NCI-H2107 (cell line): ENCODE measurements around the gene MEPCE.

Experiments used
- DNase-seq: peaks from one replicate; lab custom pipeline; 2025; lab: John Stamatoyannopoulos, UW

Gene MEPCE

DNA sequence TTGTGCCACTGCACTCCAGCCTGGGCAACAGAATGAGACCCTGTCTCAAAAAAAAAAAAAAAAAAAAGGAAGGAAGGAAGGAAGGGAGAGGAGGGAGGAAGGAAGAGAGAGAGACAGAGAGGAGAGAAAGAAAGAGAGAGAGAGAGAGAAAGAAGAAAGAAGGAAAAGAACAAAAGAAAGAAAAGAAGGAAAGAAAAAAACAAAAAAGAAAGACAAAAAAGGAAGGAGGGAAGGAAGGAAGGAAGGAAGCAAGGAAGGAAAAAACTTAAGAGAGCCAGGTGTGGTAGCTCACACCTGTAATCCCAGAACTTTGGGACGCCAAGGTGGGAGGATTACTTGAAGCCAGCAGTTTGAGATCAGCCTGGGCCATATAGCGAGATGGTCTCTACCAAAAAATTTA, 35.2 kb downstream of the MEPCE start:
- no peak for DNase-seq

DNA sequence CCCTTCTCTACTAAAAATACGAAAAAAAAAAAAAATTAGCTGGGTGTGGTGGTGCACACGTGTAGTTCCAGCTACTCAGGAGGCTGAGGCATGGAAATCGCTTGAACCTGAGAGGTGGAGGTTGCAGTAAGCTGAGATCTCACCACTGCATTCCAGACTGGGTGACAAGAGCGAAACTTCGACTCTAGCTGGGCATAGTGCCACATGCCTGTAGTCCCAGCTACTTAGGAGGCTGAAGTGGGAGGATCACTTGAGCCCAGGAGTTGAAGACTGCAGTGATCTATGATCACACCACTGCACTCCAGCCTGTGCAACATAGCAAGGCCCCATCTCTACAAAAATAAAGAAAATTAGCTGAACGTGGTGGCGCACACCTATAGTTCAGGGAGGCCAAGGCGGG, 35.7 kb downstream of the MEPCE start:
- no peak for DNase-seq

DNA sequence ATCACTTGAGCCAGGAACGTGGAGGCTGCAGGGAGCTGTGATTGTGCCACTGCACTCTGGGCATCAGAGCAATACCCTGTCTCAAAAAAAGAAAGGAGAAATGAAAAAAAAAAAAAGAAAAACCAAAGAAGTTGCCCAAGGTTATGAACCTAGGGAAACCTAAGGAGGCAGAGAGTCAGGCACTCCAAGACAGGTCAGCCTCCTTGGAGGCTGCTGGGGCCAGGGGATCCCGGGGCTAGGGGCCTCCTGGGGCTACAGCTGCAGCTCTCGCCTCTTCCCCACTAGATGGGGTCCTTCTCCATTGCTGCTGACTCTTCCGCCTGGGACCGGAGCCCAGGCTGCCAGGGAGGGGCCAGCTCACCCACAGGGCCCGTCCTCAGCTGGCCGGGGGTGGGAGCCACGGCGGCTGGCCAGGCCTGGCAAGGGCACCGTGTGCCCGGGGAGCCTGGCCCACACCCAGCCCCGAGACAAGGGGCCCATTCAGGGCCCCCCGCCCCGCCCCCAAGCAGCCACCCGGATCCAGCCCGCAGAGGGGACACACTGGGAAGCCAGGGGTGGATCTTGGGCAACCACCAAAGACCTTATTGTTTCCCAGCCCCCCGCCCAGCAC, 36.2 kb downstream of the MEPCE start:
- peak; percentile 30 for DNase-seq

DNA sequence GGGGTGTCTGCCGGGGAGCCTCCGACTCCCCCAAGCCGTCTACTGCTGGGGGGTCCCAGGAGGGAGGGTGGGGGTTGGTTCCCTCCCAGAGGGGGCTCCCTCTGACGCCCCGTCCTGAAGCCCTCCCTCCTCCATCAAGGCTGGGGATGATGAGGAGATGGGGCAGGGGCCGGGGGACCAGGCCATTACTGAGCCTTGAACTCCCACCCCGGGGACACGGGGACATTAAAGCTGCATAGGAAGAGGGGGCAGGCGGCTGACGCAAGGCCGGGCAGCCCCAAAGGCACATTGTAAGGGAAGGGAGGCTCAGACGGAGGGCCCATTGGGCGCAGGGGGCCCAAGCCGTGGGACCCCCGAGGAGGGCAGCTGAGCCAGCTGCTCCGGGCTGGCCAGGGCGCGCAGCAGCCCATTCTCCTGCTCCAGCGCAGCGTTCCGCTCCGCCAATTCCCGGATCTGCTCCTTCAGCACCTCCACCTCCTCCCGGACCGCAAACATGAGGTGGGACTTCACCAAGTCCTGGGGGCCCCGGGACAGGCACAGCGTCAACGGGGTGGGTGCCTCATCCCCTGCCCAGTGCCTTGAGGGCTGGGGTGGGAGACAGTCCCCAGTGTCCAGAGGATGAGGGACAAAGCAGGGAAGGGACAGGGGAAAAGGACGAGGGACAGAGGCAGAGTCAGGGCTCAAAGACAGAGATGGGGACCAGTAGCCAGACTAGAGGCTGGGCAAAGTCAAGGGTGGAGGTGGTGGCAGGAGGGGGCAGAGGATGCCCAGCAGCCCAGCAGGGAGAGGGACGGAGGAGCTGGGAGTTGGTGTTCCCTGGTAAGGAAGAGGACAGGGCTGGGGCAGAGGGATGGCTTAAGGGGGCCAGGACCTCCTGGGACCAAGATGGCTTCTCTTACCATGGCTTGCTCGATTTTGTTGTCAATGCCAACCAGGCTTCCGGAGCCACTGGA, 37.3 kb downstream of the MEPCE start:
- no peak for DNase-seq

DNA sequence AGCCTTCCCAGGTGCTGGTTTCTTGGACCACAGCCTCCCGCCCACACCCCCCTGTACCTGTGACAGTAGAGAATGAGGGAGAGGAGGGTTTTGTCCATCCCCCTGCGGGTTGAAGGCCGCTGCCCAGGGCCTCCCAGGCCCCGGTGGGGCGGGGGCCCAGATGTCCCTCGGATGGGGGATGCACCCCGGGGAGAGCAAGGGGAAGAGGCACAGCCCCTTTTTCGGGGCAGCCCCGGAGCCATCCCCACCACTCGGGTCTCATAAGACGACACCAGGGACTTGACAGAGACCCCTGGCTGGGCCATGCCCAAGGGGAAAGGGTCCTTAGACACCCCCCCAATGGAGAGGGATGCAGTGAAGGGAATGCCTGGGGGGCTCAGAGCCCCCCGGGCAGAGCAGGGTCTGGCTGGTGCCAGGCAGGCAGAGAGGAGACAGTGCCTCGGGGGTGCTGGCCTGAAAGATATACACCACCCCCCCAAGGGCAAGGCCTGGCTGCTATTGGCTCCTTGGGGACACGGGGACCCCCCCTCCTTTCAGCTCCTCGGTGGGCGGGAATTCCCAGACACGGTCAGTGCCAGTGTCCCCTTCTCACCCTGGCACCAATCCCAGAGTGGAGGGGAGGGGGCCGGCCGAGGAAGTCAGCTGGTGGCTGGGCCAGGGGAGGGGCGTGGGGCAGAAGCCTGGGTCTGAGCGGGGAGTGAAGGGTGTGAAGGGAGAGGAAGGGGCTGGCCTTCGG, 38.2 kb downstream of the MEPCE start:
- no peak for DNase-seq

DNA sequence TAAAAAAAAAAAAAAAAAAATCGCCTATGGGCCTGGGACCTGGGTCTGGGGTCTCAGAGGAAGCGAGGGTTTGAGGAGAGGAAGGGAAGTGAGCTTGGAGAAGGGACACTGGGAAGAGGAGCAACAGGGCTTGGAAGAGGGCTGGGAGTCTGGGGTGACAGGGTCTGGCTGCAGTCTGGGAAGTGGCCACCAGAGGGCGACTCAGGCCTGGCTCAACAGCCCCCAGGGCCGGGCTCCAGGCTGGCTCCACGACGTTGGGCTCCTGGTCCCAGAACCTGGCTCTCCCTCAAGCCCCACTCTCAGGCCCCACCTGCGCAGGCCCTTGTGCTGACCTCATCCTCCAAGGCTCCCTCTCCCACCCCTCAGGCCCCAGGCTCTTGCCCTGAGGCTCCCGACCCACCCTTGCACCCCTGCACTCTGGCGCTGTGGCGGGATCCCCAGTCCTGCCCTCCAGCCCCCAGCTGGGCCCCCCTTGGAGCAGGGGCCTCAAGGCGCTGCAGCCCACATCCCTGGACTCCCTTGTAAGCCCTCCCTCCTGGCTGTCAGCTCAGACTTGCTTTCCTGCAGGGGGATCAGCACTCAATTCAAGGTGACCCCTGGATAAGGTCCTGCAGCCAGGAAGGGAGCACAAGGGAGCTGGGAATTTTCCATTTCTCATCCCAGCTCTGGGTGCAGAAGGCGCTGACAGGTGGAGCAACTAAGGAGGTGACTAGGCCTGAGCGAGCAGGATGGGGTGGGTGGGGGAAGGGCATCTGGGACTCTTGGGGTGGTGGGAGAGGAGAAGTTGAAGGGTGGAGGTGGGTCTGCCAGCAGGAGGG, 39.8 kb downstream of the MEPCE start:
- peak; percentile 69 for DNase-seq

DNA sequence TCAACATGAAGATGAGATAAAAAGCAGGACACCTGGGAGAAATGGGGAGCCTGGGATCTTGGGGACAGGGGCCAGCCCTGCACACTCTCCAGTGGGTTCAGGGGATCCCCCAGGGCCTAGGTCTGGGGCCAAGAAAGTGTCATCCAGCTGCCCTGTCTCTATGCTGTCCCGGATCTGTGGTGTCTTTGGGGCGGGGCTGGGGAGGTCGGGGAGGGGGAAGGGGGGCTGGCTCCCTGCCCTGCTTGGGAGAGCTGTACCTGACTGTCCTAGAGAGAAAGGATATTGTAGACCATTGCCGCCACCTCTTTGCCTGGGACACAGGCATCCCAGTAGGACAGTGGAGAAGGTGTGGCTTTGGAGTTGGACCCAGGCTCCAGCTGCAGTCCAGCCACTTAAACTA, 41.4 kb downstream of the MEPCE start:
- no peak for DNase-seq

DNA sequence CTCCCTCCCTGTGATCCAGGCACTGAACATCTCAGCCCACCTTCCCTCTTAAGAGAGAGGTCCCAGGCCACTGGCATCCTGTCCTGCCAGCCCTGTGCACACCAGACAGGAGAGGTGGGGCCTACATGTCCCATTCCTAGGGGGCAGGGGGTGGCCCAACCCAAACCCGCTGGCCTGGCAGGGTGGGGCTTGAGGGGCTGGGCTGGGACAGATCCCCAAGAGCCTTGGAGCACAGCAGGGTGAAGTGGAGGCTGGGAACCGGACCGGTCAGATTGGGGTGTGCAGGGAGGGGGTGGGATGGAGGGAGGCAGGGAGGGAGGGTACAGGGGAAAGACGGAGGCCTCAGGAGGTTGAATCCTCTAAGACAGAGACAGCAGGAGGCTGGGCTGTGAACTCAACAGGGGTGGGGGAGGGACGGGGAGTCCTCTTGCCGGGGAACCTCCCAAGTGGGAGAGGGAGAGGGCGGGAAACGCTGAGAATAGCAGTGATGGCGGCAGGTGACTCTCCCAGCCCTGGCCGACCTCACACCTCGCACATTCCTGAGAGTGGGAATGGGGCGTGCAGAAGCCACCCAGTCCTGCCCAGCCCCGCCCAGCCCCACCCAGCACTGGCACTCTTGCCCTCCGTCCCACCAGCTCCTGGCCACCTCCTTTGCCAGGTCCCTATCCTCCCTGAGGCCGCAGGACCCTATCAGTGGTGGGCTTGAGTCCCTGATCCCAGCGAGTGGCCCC, 42.7 kb downstream of the MEPCE start:
- no peak for DNase-seq

DNA sequence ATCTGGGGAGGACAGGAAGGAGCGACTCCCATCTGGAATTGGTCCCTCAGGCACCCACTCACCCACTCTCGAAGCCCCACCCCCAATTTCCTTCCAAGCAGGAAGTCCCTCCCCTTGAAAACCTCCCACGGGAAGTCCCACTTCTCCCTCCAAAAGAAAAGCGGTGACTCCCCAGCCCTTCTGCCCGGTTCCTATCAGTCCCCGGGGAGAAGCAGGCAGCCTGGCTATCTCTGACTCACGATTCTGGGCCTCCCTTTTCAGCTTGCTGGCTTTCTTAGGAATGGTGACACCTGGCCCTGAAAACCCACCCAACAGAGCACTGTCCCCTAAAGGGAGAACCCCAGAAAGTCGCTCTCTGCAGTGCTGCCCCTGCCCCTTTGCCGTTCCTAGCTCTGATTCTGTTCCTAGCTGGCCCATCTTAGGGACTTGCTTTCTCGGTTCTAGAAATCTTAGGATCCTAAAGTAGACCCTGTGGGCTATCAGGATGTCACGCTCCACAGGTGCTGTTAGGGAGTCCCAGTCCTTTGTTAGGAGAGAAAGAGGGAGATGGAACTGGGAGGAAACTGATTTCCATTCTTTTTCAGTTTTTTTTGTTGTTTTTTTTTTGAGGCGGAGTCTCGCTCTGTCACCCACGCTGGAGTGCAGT, 43.3 kb downstream of the MEPCE start:
- no peak for DNase-seq

DNA sequence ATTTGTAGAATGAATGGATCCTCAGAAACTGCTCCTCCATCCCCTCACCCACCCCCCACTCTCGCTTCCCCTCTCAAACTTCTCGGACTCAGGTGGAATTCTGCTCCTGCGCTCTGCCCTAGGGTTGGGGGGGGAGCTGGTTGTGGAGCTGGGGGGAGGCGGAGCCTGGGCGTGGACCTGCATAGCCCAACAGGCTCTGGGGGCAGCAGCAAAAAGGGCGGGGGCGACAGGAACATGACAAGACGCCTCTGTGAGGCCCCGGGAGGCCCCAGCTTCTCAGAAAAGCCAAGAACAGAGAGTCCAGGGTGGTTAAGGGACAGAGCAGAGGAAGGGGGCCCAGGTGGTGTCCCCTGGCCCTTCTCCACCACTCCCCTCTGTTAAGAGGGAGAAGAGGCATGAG, 45.9 kb downstream of the MEPCE start:
- no peak for DNase-seq

DNA sequence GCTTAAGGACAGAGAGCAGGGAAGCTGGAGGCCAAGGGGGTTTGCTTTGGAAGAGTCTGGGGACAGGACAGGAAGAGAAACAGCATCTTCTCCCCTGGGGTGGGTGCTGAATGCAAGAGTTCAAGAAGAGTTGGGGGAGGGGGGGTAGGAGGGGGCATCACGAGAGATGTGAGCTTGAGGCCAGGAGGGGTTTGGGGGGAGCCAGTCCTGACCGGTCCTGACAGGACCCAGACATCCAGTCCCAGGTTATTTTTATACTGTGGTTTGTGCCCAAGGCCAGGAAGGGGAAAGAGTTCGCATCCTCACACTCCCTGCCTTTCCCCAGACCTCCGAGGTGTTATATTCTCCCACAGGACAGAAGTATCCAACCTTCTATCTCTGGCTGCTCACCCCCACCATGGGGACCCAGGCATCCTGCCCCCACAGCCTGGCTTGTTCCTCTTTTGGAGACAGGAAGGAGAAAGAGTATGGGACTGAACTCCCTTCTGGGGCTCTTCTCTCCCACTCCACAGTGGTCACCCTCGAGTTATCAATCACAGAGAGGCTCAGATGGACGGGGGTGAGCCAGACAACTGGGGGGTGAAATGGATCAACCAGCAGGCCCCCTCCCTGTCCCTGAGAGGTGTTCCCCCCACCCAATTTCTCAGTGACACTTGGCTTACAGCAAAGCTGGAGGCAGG, 46.6 kb downstream of the MEPCE start:
- no peak for DNase-seq

DNA sequence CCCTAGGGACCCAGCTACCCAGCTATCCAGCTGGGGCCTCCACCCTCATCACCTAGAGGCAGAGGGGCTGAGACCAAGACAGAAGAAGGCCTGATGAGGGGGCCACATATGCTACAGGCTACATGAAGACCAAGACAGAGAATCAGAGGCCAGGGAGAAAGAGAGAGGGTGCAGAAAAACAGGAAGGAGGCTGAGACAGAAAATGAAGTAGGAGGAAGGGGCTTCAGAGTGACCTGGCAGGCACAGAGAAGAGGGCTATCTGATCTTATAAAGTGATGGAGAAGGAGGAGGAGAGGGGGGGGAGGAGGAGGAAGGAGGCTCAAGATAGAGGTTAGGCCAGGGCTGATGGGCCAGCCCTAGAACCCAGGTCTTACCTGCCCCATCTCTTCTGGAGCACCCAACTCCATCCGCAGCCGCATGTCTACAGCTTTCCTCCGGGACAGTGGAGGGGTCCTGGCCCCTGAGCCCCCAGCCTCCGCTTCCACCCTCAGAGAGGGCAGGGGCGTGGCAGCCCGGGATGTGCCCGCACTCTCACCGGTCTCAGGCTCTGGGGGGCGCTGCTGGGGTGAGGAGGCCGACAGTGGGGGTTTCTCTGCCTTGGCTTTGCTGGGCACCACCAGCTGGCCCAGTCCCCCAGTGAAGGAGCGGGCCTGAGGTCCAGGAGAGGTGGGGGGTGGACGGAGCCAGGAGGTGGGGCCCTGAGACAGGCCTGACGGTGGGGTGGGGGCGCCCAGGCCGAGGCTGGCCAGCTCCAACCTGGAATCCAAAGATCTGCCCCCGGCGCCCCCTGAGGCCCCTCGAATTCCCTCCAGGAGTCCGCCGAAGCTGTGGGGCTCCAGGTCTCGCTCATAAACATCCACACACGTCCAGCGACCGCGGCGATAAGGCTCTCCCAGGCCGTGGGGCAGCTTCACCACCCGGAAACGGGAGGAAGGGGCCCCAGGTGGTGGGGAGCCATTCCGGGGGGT, 47.6 kb downstream of the MEPCE start:
- no peak for DNase-seq

DNA sequence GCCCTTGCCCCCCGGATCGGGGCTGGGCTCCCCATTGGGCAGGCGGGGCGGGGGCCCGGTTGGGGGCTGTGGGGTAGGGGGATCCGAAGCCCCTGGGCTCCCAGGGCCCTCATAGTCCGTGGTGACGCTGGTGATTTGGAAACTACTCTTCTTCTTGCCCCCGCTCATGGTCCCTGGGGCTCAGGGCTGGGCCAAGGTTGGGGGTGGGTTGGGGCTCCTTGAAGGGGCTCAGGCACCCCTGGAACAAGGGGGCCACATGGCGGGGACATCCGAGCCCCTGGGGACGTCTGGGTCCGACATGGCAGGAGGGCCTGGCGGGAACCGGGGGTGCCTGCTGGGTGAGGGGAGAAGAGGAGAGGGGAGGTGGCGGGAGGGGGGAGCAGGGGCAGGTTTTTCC, 48.2 kb downstream of the MEPCE start:
- no peak for DNase-seq

DNA sequence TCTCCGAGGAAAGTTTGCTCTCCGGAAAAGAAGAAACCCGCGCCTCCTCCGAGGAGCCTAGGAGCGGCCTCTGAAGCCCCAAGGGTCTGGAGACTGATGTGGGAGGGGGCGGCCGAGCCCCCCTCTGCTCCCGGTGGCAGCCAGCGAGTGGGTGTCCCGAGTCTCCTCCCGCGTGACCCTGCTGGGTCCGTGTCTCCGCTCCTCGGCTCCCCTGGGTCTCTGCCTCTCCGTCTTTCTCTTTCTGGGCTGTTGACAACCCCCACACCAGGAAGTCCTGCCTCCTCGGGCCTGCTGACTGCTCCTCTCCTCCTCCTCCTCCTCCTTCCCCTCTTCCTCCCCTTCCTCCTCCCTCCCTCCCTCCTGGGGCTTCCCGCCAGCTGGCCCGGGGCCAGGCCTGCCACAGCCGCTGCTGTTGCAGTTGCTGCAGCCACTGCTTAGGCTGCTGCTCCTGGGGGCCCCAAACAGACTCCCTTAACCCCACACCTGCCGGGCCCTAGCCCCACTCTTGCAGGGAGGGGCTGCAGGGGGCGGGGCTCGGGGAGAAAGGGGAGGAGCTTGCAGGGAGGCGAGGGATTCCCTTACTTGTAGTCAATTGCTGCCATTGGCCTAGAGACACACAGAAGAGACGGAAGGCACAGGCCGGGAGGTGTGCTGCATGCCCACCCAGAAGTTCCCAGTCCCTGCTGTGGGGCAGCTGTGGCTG, 49.5 kb downstream of the MEPCE start, which contains the start of gene TSC22D4:
Gene TSC22D4 (minus strand): TSS at position 257 of the 703 bp plus-strand sequence. CDS start 1,176 bp downstream, outside the sequence.
- peak; percentile 71 for DNase-seq

DNA sequence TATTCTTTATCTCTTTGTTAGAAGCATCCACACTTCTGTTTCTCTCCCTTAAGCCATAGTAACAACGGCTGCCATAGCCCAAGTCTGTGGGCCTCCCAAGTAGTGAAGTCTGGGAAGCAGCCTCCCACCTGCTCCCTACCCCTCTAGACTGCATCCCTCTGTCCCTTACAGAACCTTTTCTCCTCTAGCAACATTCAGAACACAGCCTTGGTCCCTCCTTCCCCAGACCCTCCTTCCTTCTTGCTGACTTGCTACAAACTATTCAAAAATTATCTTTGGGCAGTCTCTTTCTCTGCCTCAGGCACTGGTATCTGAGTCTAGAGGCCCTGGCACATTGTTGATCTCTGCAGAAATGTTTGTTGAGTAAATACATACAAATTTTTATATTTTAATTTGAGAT, 51.8 kb downstream of the MEPCE start:
- no peak for DNase-seq

DNA sequence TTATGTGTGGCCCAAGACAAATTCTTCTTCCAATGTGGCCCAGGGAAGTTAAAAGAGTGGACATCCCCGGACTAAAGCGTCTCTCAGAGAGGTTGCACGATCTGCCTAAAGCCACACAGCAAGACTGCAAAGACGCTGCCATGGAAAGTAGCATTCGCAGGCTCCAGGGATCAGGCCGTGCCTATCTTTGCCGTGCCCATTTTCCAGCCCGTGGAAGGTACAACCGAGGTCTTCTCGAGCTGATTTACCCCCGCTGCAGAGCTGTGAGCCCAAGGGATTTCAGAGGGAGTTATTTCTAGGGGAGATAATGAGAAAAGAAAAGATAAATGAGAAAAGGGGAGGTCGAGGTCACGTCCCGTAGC, 53.1 kb downstream of the MEPCE start:
- DNase-seq, result no peak

DNA sequence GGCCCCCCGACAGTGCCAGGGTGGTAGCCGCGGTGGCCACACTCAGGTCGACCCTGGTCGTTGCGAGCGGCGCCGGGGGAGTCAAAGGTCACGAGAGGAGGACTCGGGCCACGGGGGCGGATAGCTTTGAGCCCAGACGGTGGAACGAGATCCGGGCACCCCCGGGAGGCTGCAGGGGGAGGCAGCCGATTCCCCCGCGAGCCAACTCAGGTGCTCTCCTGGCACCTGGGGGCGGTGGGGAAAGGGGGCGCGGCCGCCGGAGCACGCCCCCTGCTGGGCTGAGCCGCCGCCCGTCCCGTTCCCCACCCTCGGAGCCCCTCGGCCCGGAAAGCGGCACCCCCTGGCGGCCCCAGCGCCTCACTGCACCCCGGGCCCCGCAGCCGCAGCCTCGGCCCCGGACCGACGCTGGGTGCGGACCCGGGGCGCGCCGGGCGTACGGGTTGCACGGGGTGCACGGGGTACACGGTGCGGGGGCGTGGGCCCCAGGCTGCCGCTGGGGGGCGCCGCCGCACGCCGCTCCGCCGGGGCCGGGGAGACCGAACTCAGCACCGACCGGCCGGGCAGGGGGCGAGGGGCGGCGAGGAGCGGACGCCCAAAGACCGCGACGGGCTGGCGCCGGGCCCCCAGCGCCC, 53.6 kb downstream of the MEPCE start:
- no peak for DNase-seq
